Measurements from ENCODE around the gene TDP1.
"Not testable (repeated sequence)": the region's sequence is repeated elsewhere in the genome, so short reads cannot be mapped to it uniquely, and the experiment has no call there.

TDP1 gene

DNA sequence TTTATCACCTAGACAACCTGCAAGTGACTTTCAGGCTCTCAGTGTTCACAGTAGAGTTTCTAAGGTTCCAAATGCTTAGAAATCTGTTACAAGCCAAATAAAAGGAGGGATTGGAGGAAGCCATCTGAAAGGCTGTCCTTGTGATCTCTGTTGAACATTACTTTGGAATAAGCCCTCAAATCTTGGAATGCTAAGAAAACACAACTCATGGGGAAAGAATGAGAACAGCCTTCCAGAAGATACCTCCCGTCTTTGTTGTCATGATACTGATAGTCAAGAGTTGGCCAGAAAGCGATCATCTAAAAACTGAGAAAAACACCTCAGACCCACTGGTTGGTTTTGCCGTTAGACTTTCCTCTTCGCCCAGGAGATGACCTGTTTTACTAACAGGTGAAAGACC lies 61.6 kb downstream of the TDP1 start:
- DNase-seq (ENCODE audit: extremely low read depth, low read depth), result no peak
- TF ChIP-seq, protein P1, sequence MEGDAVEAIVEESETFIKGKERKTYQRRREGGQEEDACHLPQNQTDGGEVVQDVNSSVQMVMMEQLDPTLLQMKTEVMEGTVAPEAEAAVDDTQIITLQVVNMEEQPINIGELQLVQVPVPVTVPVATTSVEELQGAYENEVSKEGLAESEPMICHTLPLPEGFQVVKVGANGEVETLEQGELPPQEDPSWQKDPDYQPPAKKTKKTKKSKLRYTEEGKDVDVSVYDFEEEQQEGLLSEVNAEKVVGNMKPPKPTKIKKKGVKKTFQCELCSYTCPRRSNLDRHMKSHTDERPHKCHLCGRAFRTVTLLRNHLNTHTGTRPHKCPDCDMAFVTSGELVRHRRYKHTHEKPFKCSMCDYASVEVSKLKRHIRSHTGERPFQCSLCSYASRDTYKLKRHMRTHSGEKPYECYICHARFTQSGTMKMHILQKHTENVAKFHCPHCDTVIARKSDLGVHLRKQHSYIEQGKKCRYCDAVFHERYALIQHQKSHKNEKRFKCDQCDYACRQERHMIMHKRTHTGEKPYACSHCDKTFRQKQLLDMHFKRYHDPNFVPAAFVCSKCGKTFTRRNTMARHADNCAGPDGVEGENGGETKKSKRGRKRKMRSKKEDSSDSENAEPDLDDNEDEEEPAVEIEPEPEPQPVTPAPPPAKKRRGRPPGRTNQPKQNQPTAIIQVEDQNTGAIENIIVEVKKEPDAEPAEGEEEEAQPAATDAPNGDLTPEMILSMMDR (IDR thresholded peaks at IDR 0.05; ENCODE audit: low read depth, low read length, missing control alignments), result no peak

DNA sequence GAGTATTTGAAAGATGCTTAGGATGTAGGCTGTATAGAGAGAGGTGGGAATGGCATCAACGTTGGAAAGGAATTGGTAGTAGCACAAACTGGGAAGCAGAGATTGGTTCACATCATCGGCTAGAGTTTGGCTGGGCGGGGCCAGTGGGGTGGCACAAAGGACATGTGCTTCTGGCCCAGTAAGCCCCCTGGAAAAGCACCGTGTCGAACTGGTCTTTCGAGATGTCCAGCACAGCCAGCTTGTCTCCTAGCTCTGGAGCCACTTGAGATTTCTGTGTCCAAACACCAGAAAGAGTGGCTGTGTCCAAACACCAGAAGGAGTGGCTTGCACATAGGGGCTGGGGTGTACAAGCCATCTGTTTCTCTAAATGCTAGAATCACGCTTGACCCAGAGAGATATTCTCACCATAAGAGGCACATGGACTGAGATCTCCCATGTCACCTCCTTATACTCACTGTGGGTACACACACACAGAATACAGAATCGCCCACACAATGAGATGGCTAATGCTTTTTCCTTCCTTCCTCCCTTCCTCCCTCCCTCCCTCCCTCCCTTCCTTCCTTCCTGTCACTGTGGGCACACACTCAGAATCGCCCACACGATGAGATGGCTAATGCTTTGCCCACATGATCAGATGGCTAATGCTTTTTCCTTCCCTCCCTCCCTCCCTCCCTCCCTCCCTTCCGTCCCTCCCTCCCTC lies 64.2 kb downstream of the TDP1 start:
- TF ChIP-seq, protein P1 (IDR thresholded peaks at IDR 0.05; ENCODE audit: low read depth, low read length, missing control alignments), result no peak
- DNase-seq (ENCODE audit: extremely low read depth, low read depth), result no peak

More for the DNA sequence above, 61.6 kb downstream of the TDP1 start:
- H3K4me3 ChIP-seq (replicated peaks; ENCODE audit: low read depth, low read length), result no peak overlapping the region

DNA sequence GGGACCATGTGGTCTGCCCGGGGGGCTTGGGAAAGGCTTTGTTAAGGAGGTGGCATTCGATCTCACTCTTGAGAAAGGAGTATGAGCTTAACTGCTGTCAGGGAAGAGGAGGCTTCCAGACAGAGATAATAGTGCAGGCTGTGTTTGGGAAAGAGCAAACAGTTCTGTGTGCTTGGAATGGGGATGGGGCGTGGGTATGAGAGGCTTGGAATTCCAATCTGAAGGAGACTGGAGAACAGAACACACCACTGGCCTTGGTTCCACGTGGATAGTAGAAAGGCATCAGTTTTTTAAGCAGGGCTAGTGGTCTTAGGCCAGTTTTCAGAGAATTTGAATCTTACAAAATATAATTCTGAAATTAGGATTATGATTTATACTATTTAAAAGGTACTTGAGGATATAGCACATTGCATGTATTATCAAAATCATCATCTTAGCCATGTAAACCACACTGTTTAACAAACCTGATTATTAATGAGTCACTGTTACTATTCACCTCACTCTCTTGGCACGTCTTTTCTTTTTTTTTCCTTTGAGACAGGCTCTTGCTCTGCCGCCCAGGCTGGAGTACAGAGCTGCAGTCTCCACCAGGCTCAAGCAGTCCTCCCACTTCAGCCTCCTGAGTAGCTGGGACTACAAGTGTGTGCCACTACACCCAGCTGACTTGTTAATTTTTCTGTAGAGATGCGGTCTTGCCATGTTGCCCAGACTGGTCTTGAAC lies 67.6 kb downstream of the TDP1 start:
- TF ChIP-seq, protein P1 (IDR thresholded peaks at IDR 0.05; ENCODE audit: low read depth, low read length, missing control alignments), result no peak
- H3K4me3 ChIP-seq (replicated peaks; ENCODE audit: low read depth, low read length), result no peak overlapping the region

More for the DNA sequence above, 64.2 kb downstream of the TDP1 start:
- H3K4me3 ChIP-seq (replicated peaks; ENCODE audit: low read depth, low read length), result no peak overlapping the region

DNA sequence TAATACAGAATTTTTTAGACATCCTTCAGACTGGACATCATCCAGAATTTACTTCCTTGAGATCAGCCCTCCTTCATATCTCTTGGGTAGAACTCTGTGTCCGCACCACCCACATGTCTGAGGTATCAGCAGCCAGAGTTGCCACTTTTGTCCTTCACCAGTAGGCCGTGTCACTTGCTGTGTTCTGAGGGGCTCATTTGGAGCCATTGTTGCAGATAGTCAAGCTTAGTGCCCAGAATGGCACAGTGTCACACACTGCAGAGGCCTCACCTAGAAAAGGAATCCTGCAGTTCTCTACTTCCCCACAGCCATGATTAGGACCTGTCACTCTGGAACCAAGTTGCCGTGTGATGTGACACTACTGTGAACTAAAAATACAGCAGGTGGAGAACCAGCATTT lies 69.2 kb downstream of the TDP1 start:
- TF ChIP-seq, protein P1 (IDR thresholded peaks at IDR 0.05; ENCODE audit: low read depth, low read length, missing control alignments), result no peak
- H3K4me3 ChIP-seq (replicated peaks; ENCODE audit: low read depth, low read length), result no peak overlapping the region
- no peak for DNase-seq (ENCODE audit: extremely low read depth, low read depth)

More for the DNA sequence above, 67.6 kb downstream of the TDP1 start:
- DNase-seq (ENCODE audit: extremely low read depth, low read depth), result no peak

DNA sequence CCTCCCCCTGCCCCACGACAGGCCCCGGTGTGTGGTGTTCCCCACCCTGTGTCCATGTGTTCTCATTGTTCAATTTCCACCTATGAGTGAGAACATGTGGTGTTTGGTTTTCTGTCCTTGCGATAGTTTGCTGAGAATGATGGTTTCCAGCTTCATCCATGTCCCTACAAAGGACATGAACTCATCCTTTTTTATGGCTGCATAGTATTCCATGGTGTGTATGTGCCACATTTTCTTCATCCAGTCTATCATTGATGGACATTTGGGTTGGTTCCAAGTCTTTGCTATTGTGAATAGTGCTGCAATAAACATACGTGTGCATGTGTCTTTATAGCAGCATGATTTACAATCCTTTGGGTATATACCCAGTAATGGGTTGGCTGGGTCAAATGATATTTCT lies 70.9 kb downstream of the TDP1 start:
- DNase-seq (ENCODE audit: extremely low read depth, low read depth); H3K4me3 ChIP-seq (replicated peaks; ENCODE audit: low read depth, low read length): not testable (repeated sequence)

DNA sequence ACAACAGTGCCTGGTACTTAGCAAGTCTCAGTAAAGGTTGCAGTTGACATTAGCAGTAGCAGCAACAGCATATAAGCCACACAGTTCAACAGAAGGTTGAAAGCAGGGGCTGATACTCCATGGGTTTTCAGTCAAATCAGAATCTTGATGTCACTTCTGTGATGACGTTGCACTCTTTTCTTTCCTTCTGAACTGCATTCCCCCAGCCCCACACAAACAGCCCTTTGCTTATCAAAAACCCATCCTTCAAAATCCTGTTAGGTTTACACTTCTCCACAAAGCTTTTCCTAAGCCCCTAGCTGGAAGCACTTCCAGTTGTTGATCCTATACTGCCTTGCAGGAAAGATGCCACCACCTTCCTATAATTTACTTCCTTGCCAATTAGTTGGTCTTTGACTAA lies 72.1 kb downstream of the TDP1 start:
- no peak for DNase-seq (ENCODE audit: extremely low read depth, low read depth)
- TF ChIP-seq, protein P1 (IDR thresholded peaks at IDR 0.05; ENCODE audit: low read depth, low read length, missing control alignments), result no peak
- no peak overlapping the region for H3K4me3 ChIP-seq (replicated peaks; ENCODE audit: low read depth, low read length)

DNA sequence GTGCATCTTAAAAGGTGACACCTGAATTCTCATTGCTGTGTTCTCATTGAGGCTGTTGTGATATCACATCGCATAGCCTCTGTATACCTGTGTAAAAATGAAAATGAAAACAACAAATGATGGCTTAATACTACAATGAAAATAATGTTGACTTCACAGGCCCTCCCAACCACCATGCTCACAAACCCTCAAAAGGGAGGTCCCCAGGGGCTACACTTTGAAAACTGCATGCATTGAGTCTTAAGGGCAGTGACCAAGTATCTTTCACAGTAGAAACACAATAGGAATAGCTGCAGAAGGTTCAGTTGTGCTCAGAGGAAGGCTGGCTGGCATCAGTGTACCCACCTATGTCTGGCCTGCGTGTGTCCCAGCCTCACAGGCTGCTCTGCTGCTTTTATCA lies 78.4 kb downstream of the TDP1 start:
- DNase-seq (ENCODE audit: extremely low read depth, low read depth), result no peak
- no peak overlapping the region for H3K4me3 ChIP-seq (replicated peaks; ENCODE audit: low read depth, low read length)
- TF ChIP-seq, protein P1 (IDR thresholded peaks at IDR 0.05; ENCODE audit: low read depth, low read length, missing control alignments), result no peak

Measured in HFF-Myc (cell line).